ENCODE measurements around the gene NDUFAF2. TPM values are rescaled to one million over a fixed set of nuclear protein-coding genes. Genes with fewer than 3 reads are reported as not detected.
A peak's percentile ranks its signal among the peaks of the same experiment; 100 is the strongest.

The NDUFAF2 gene
- polyA plus RNA-seq, 1 of the 3 experiments (the other 2 are of a cell fraction), result 33.4 TPM

DNA sequence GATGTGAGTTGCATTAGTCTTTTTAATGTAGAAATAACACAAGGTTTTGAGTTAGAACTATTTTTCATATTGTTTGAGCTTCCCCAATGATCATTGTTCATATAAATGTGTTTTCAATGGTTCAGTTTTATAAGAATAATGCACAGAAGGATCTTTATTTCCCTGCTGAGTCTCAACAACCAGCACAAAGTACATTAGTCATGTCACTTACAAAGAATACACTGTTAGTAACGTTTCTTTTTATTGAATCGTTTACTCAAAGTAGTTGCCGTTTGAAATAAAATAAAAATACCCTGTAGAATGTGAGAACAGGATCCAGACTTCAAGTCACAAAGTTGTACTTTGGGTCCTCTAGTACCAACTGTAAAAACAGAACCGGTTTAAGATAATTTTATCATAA, 41.6 kb upstream of the NDUFAF2 start:
- Histone ChIP-seq H3K9me3 (no peaks in the 10 kb centered on the region), H4K20me1 (ENCODE audit: insufficient read depth) (no peaks in the 10 kb centered on the region), H3K27me3 (ENCODE audit: insufficient read depth) (no peaks in the 10 kb centered on the region), H3K4me1 (ENCODE audit: control insufficient read depth in 1 of 2, insufficient read depth in 2 of 2, low read depth in 1 of 2, low read length in 1 of 2) (no peaks in the 10 kb centered on the region), H3F3A (replicated peaks; ENCODE audit: insufficient read depth) (no peaks in the 10 kb centered on the region), H2AFZ (ENCODE audit: low read depth) (peak overlapping the region; percentile 16; the same call in 1 of the 2 replicates), H3K36me3 (replicated peaks in 1 of 2; ENCODE audit: control insufficient read depth in 1 of 2, insufficient read depth in 2 of 2, low read length in 1 of 2) (peaks cover 20 to 26% of the 10 kb centered on the region in 2 experiments), H3K9me2 (no peaks in the 10 kb centered on the region), H3K27ac (ENCODE audit: low read depth in 2 of 2, low read length in 1 of 2) (no peak overlapping the region), H3K9ac (no peak overlapping the region), H3K79me2 (ENCODE audit: insufficient read depth) (no peaks in the 10 kb centered on the region), H3K4me3 (ENCODE audit: low read depth in 2 of 2, low read length in 1 of 2) (no peak overlapping the region), H3K4me2 (no peak overlapping the region)
- 90% methylated on average over 4 of the region's 4 CpGs for WGBS (ENCODE audit: low lambda C conversion rate)
- POLR2A ChIA-PET, result no interaction called here
- DNase-seq, result no peak
- TF ChIP-seq TEAD4 (IDR thresholded peaks at IDR 0.05; ENCODE audit: borderline replicate concordance, insufficient read depth) (no peak), MXI1 (IDR thresholded peaks at IDR 0.05; ENCODE audit: low read depth, low read length) (no peak), NFIC (IDR thresholded peaks at IDR 0.05; ENCODE audit: borderline replicate concordance) (no peak), TAF1 (IDR thresholded peaks at IDR 0.05; ENCODE audit: borderline replicate concordance, low read depth, low read length) (no peak), ELF1 (IDR thresholded peaks at IDR 0.05) (no peak), RFX5 (IDR thresholded peaks at IDR 0.05; ENCODE audit: low read length) (no peak), CHD2 (IDR thresholded peaks at IDR 0.05; ENCODE audit: low read length, partially characterized antibody) (no peak), YY1 (IDR thresholded peaks at IDR 0.05; ENCODE audit: low read depth) (no peak), MEF2A (IDR thresholded peaks at IDR 0.05; ENCODE audit: borderline replicate concordance, low read depth) (no peak)
- TF ChIP-seq, protein P1, sequence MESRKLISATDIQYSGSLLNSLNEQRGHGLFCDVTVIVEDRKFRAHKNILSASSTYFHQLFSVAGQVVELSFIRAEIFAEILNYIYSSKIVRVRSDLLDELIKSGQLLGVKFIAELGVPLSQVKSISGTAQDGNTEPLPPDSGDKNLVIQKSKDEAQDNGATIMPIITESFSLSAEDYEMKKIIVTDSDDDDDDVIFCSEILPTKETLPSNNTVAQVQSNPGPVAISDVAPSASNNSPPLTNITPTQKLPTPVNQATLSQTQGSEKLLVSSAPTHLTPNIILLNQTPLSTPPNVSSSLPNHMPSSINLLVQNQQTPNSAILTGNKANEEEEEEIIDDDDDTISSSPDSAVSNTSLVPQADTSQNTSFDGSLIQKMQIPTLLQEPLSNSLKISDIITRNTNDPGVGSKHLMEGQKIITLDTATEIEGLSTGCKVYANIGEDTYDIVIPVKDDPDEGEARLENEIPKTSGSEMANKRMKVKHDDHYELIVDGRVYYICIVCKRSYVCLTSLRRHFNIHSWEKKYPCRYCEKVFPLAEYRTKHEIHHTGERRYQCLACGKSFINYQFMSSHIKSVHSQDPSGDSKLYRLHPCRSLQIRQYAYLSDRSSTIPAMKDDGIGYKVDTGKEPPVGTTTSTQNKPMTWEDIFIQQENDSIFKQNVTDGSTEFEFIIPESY (IDR thresholded peaks at IDR 0.05; ENCODE audit: borderline replicate concordance, low read depth), result no peak
- TF ChIP-seq, protein P2, sequence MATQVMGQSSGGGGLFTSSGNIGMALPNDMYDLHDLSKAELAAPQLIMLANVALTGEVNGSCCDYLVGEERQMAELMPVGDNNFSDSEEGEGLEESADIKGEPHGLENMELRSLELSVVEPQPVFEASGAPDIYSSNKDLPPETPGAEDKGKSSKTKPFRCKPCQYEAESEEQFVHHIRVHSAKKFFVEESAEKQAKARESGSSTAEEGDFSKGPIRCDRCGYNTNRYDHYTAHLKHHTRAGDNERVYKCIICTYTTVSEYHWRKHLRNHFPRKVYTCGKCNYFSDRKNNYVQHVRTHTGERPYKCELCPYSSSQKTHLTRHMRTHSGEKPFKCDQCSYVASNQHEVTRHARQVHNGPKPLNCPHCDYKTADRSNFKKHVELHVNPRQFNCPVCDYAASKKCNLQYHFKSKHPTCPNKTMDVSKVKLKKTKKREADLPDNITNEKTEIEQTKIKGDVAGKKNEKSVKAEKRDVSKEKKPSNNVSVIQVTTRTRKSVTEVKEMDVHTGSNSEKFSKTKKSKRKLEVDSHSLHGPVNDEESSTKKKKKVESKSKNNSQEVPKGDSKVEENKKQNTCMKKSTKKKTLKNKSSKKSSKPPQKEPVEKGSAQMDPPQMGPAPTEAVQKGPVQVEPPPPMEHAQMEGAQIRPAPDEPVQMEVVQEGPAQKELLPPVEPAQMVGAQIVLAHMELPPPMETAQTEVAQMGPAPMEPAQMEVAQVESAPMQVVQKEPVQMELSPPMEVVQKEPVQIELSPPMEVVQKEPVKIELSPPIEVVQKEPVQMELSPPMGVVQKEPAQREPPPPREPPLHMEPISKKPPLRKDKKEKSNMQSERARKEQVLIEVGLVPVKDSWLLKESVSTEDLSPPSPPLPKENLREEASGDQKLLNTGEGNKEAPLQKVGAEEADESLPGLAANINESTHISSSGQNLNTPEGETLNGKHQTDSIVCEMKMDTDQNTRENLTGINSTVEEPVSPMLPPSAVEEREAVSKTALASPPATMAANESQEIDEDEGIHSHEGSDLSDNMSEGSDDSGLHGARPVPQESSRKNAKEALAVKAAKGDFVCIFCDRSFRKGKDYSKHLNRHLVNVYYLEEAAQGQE (IDR thresholded peaks at IDR 0.05; ENCODE audit: low read depth, low read length), result no peak
- TF ChIP-seq, protein P3, sequence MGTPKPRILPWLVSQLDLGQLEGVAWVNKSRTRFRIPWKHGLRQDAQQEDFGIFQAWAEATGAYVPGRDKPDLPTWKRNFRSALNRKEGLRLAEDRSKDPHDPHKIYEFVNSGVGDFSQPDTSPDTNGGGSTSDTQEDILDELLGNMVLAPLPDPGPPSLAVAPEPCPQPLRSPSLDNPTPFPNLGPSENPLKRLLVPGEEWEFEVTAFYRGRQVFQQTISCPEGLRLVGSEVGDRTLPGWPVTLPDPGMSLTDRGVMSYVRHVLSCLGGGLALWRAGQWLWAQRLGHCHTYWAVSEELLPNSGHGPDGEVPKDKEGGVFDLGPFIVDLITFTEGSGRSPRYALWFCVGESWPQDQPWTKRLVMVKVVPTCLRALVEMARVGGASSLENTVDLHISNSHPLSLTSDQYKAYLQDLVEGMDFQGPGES (IDR thresholded peaks at IDR 0.05; ENCODE audit: low read depth, low read length), result no peak
- TF ChIP-seq, protein P4, sequence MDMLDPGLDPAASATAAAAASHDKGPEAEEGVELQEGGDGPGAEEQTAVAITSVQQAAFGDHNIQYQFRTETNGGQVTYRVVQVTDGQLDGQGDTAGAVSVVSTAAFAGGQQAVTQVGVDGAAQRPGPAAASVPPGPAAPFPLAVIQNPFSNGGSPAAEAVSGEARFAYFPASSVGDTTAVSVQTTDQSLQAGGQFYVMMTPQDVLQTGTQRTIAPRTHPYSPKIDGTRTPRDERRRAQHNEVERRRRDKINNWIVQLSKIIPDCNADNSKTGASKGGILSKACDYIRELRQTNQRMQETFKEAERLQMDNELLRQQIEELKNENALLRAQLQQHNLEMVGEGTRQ (IDR thresholded peaks at IDR 0.05; ENCODE audit: borderline replicate concordance, low read depth, low read length), result no peak
- CTCF ChIA-PET, result no interaction called here

Measured in SK-N-SH (cell line).